A549 (cell line): ENCODE results near the gene SETBP1. TPM values are rescaled to one million over a fixed set of nuclear protein-coding genes. Genes with fewer than 3 reads are reported as not detected.

Experiments used
- ATAC-seq, 2 experiments: fragments of 200-7000 bp in 1 of 2; fragments of >200 bp in 1 of 2; cut with Nextera tagmentation in 1 of 2; cut with Tn5 transposase in 1 of 2; 3 replicates each; pipeline versions ENCODE4 v1.8.0 to v1.9.1; 2018 to 2020; ENCODE audit warnings: mild to moderate bottlenecking in 1 of 2, moderate library complexity in 1 of 2
- CTCF ChIA-PET: fragments of 300-600 bp; sonication (Branson Sonifier 250); formaldehyde crosslinking; extraction: SDS; loops from one replicate; lab custom pipeline; 2021; ENCODE audit warnings: antibody characterized with exemption, inconsistent platforms; lab: Yijun Ruan, JAX
- POLR2A ChIA-PET: fragments of 350-600 bp; formaldehyde crosslinking; extraction: SDS; loops from one replicate; lab custom pipeline; 2021; ENCODE audit warnings: antibody characterized with exemption, inconsistent platforms; lab: Yijun Ruan, JAX
- DNase-seq, 2 experiments: peaks; one replicate each; pipeline versions ENCODE4 v3.0.0 to v3.0.0-alpha.2; 2011 to 2016; ENCODE audit warnings: low read depth in 1 of 2, low spot score in 1 of 2
- FAIRE-seq: peaks from 2 replicates; lab custom pipeline; 2011; peaks lifted over from hg19 to GRCh38; lab: Jason Lieb, UNC
- H3K27ac ChIP-seq, 2 experiments: fragments of >200 bp; sonication (Bioruptor Twin); formaldehyde crosslinking; 3 replicates each; pipeline ENCODE4 v1.5.1; 2016 to 2017
- H3K4me1 ChIP-seq: fragments of >200 bp; sonication (Bioruptor Twin); formaldehyde crosslinking; 3 replicates; pipeline ENCODE4 v1.6.1; 2016
- H3K4me2 ChIP-seq: fragments of >200 bp; sonication (Bioruptor Twin); formaldehyde crosslinking; 3 replicates; pipeline ENCODE4 v1.6.1; 2016
- H3K4me3 ChIP-seq: fragments of >200 bp; sonication (Bioruptor Twin); formaldehyde crosslinking; 3 replicates; pipeline ENCODE4 v1.5.1; 2016
- H3K9me3 ChIP-seq: fragments of >200 bp; sonication (Bioruptor Twin); formaldehyde crosslinking; 3 replicates; pipeline ENCODE4 v1.6.1; 2016
- BHLHE40 ChIP-seq: IDR thresholded peaks from 2 replicates; pipeline ENCODE4 v1.6.1; 2012; ENCODE audit warnings: low read depth, low read length, inconsistent platforms
- CEBPB ChIP-seq, 2 experiments: fragments of >200 bp in 1 of 2; sonication (Bioruptor Twin) in 1 of 2; formaldehyde crosslinking in 1 of 2; IDR thresholded peaks; 2 replicates each; pipeline ENCODE4 v1.6.1; 2012 to 2016
- EHMT2 ChIP-seq: fragments of 200-600 bp; sonication (generic); IDR thresholded peaks from 2 replicates; pipeline ENCODE4 v1.6.1; 2016; ENCODE audit warnings: antibody characterized with exemption, low read depth, mild to moderate bottlenecking, moderate library complexity
- ESRRA ChIP-seq: fragments of 150-350 bp; IDR thresholded peaks from 2 replicates; pipeline ENCODE4 v1.6.1; 2014; ENCODE audit warnings: mild to moderate bottlenecking, low read length, borderline replicate concordance
- GATA3 ChIP-seq: IDR thresholded peaks from 2 replicates; pipeline ENCODE4 v1.6.1; 2012; ENCODE audit warnings: borderline replicate concordance
- HEYL ChIP-seq: fragments of 250-450 bp; sonication (Bioruptor Pico); IDR thresholded peaks from 2 replicates; pipeline ENCODE4 v1.8.0; 2021; ENCODE audit warnings: mild to moderate bottlenecking, moderate library complexity
- HOXA7 ChIP-seq: fragments of 250-450 bp; sonication (Bioruptor Pico); IDR thresholded peaks from 2 replicates; pipeline ENCODE4 v1.5.0; 2020; ENCODE audit warnings: mild to moderate bottlenecking, moderate library complexity
- HOXB13 ChIP-seq: fragments of 250-450 bp; sonication (Bioruptor Pico); IDR thresholded peaks from 2 replicates; pipeline ENCODE4 v1.5.0; 2020; ENCODE audit warnings: low read depth, mild to moderate bottlenecking, moderate library complexity
- HOXB5 ChIP-seq: fragments of 250-450 bp; sonication (Bioruptor Pico); IDR thresholded peaks from 2 replicates; pipeline ENCODE4 v1.5.0; 2020; ENCODE audit warnings: mild to moderate bottlenecking, moderate library complexity
- JUN ChIP-seq, 2 experiments: fragments of >200 bp; sonication (Bioruptor Twin); formaldehyde crosslinking; IDR thresholded peaks; 2 replicates in 1 of 2; 3 replicates in 1 of 2; pipeline ENCODE4 v1.6.1; 2016 to 2017
- KDM1A ChIP-seq: fragments of 200-600 bp; sonication (generic); IDR thresholded peaks from 2 replicates; pipeline ENCODE4 v1.6.1; 2016; ENCODE audit warnings: low read depth, mild to moderate bottlenecking
- MAZ ChIP-seq: fragments of 150-350 bp; IDR thresholded peaks from 2 replicates; pipeline ENCODE4 v1.6.1; 2014; ENCODE audit warnings: antibody characterized with exemption, low read depth, low read length, borderline replicate concordance
- NFE2L2 ChIP-seq: fragments of 150-350 bp; conservative IDR thresholded peaks from 2 replicates; pipeline ENCODE4 v1.6.1; 2014; ENCODE audit warnings: low read length
- NR3C1 ChIP-seq: fragments of >200 bp; sonication (Bioruptor Twin); formaldehyde crosslinking; IDR thresholded peaks from 3 replicates; pipeline ENCODE4 v1.6.1; 2017
- RAD21 ChIP-seq, 2 experiments: fragments of >200 bp in 1 of 2; sonication (Bioruptor Twin) in 1 of 2; formaldehyde crosslinking in 1 of 2; IDR thresholded peaks in 1 of 2; conservative IDR thresholded peaks in 1 of 2; 2 replicates in 1 of 2; 3 replicates in 1 of 2; pipeline ENCODE4 v1.6.1; 2012 to 2018; ENCODE audit warnings: inconsistent platforms in 1 of 2
- RARB ChIP-seq: fragments of 250-450 bp; sonication (Bioruptor Pico); IDR thresholded peaks from 2 replicates; pipeline ENCODE4 v1.8.0; 2021; ENCODE audit warnings: mild to moderate bottlenecking, moderate library complexity
- RFX5 ChIP-seq: fragments of 450-650 bp; IDR thresholded peaks from 2 replicates; pipeline ENCODE4 v1.7.1; 2014; ENCODE audit warnings: antibody characterized with exemption, mild to moderate bottlenecking, moderate library complexity
- SMC3 ChIP-seq: fragments of >200 bp; sonication (Bioruptor Twin); formaldehyde crosslinking; IDR thresholded peaks from 3 replicates; pipeline ENCODE4 v1.6.1; 2018; ENCODE audit warnings: inconsistent platforms
- TP53 ChIP-seq: fragments of 250-450 bp; sonication (Bioruptor Pico); IDR thresholded peaks from 2 replicates; pipeline ENCODE4 v1.5.0; 2021; ENCODE audit warnings: mild to moderate bottlenecking, moderate library complexity
- ZC3H11A ChIP-seq: fragments of 450-650 bp; IDR thresholded peaks from 2 replicates; pipeline ENCODE4 v1.6.1; 2014; ENCODE audit warnings: antibody characterized with exemption, mild to moderate bottlenecking
- ZFP36 ChIP-seq: fragments of 450-650 bp; IDR thresholded peaks from 2 replicates; pipeline ENCODE4 v1.6.1; 2014; ENCODE audit warnings: borderline replicate concordance; ENCODE audit not compliant: partially characterized antibody
- ZNF302 ChIP-seq: fragments of 250-450 bp; sonication (Bioruptor Pico); IDR thresholded peaks from 2 replicates; pipeline ENCODE4 v1.9.0; 2021; ENCODE audit warnings: inconsistent platforms, mild to moderate bottlenecking, moderate library complexity
- WGBS: methylation state at CpG from one replicate; pipeline ENCODE4 v1.1.6; 2017; ENCODE audit errors: missing lambda C conversion rate; 5-methylcytosine and 5-hydroxymethylcytosine counted together
- polyA plus RNA-seq, 4 experiments: library from polyadenylated mRNA; depleted of rRNA in 3 of 4; stranded (reverse); fragments of >200 nt; fragmentation: RNase III in 1 of 4; extraction: RNeasy Plus Mini Kit Qiagen cat#74134 plus additional on column Dnase treatment in 1 of 4; gene quantifications; 2 replicates in 3 of 4; 3 replicates in 1 of 4; pipeline ENCODE4 v1.2.3, GENCODE V29; 2011 to 2017
- TF ChIP-seq, protein P1 (sequence below): IDR thresholded peaks from 2 replicates; pipeline ENCODE4 v1.6.1; 2012
- TF ChIP-seq, protein P2 (sequence below): fragments of >200 bp; sonication (Bioruptor Twin); formaldehyde crosslinking; IDR thresholded peaks from 3 replicates; pipeline ENCODE4 v1.6.1; 2016
- TF ChIP-seq, protein P3 (sequence below): fragments of 150-350 bp; IDR thresholded peaks from 2 replicates; pipeline ENCODE4 v1.6.1; 2014; ENCODE audit warnings: low read depth, mild to moderate bottlenecking, low read length
- TF ChIP-seq, protein P4 (sequence below): fragments of 200-600 bp; sonication (generic); IDR thresholded peaks from 2 replicates; pipeline ENCODE4 v1.6.1; 2016; ENCODE audit warnings: antibody characterized with exemption, mild to moderate bottlenecking, moderate library complexity
- TF ChIP-seq, protein P5 (sequence below): IDR thresholded peaks from 2 replicates; pipeline ENCODE4 v1.6.1; 2012; ENCODE audit warnings: low read depth, borderline replicate concordance
- TF ChIP-seq, protein P6 (sequence below): fragments of >200 bp; sonication (Bioruptor Twin); formaldehyde crosslinking; IDR thresholded peaks from 3 replicates; pipeline ENCODE4 v1.5.1; 2016
- TF ChIP-seq, protein P7 (sequence below): fragments of >200 bp; sonication (Bioruptor Twin); formaldehyde crosslinking; IDR thresholded peaks from 2 replicates; pipeline ENCODE4 v1.6.1; 2016

SETBP1 gene
- polyA plus RNA-seq, 2 of the 4 experiments (the other 2 are of a cell fraction) = 0.50 to 1.9 TPM

DNA sequence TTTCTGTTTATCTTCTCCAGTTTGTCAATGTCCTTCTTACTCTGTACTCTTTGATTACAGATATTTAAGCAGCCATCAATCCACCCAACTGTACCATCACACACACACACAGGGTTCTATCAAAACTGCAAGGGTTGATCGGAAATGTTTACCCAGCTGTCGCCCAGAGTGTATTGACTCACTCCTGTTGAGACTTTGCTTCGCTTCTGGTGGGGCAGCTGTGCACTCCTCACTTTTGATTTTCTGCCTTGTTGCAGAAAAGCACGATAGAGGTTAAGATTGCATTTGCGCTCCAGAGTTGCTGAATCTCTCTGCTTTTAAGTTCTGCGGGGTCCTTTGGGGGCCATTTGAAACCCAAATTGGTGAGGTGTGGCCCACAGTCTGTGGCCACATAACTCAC is 216.2 kb downstream of the SETBP1 start:
- POLR2A ChIA-PET = no interaction called here
- no peak for ATAC-seq
- 74% methylated on average over 5 of the region's 6 CpGs for WGBS
- H3K4me3 ChIP-seq = no peak overlapping the region
- no peak for DNase-seq
- no peaks in the 10 kb centered on the region for H3K9me3 ChIP-seq
- FAIRE-seq = no peak
- CTCF ChIA-PET = no interaction called here
- no peaks in the 10 kb centered on the region for H3K4me1 ChIP-seq
- H3K27ac ChIP-seq = no peak overlapping the region
- H3K4me2 ChIP-seq = no peak overlapping the region
- TF ChIP-seq RFX5 (no peak), NFE2L2 (no peak), SMC3 (no peak), JUN (IDR thresholded peaks at IDR 0.05) (no peak), CEBPB (IDR thresholded peaks at IDR 0.05) (no peak), KDM1A (no peak), ZC3H11A (no peak), ZFP36 (no peak), BHLHE40 (no peak), NR3C1 (no peak), EHMT2 (no peak), TP53 (CRISPR knock-in tag) (no peak)
- TF ChIP-seq, protein P1, sequence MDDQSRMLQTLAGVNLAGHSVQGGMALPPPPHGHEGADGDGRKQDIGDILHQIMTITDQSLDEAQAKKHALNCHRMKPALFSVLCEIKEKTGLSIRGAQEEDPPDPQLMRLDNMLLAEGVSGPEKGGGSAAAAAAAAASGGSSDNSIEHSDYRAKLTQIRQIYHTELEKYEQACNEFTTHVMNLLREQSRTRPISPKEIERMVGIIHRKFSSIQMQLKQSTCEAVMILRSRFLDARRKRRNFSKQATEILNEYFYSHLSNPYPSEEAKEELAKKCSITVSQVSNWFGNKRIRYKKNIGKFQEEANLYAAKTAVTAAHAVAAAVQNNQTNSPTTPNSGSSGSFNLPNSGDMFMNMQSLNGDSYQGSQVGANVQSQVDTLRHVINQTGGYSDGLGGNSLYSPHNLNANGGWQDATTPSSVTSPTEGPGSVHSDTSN = no peak
- TF ChIP-seq, protein P2, sequence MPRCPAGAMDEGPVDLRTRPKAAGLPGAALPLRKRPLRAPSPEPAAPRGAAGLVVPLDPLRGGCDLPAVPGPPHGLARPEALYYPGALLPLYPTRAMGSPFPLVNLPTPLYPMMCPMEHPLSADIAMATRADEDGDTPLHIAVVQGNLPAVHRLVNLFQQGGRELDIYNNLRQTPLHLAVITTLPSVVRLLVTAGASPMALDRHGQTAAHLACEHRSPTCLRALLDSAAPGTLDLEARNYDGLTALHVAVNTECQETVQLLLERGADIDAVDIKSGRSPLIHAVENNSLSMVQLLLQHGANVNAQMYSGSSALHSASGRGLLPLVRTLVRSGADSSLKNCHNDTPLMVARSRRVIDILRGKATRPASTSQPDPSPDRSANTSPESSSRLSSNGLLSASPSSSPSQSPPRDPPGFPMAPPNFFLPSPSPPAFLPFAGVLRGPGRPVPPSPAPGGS = no peak

DNA sequence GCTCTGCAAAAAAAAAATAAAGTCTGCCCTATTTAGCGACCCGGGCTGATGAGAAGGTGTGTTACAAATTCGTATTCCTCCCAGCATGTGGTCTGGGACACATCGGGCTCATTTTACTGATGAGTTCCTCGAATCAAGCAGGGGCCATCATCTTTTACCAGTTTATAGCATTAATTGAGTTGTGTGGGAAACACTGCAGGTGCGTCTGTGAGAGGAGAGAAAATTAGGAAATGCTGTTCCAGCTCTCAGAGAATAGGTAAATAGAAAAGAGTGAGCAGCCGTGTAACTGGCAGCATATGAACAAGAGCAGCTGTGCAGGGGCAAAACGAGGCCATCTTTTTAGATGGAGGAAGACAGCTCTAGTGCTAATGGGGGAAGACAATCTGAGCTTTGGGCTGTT is 216.7 kb downstream of the SETBP1 start:
- no peak for FAIRE-seq
- POLR2A ChIA-PET = no interaction called here
- TF ChIP-seq, protein P3, sequence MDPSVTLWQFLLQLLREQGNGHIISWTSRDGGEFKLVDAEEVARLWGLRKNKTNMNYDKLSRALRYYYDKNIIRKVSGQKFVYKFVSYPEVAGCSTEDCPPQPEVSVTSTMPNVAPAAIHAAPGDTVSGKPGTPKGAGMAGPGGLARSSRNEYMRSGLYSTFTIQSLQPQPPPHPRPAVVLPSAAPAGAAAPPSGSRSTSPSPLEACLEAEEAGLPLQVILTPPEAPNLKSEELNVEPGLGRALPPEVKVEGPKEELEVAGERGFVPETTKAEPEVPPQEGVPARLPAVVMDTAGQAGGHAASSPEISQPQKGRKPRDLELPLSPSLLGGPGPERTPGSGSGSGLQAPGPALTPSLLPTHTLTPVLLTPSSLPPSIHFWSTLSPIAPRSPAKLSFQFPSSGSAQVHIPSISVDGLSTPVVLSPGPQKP = no peak
- TF ChIP-seq MAZ = no peak
- no peak for TF ChIP-seq GATA3
- TF ChIP-seq, protein P4, sequence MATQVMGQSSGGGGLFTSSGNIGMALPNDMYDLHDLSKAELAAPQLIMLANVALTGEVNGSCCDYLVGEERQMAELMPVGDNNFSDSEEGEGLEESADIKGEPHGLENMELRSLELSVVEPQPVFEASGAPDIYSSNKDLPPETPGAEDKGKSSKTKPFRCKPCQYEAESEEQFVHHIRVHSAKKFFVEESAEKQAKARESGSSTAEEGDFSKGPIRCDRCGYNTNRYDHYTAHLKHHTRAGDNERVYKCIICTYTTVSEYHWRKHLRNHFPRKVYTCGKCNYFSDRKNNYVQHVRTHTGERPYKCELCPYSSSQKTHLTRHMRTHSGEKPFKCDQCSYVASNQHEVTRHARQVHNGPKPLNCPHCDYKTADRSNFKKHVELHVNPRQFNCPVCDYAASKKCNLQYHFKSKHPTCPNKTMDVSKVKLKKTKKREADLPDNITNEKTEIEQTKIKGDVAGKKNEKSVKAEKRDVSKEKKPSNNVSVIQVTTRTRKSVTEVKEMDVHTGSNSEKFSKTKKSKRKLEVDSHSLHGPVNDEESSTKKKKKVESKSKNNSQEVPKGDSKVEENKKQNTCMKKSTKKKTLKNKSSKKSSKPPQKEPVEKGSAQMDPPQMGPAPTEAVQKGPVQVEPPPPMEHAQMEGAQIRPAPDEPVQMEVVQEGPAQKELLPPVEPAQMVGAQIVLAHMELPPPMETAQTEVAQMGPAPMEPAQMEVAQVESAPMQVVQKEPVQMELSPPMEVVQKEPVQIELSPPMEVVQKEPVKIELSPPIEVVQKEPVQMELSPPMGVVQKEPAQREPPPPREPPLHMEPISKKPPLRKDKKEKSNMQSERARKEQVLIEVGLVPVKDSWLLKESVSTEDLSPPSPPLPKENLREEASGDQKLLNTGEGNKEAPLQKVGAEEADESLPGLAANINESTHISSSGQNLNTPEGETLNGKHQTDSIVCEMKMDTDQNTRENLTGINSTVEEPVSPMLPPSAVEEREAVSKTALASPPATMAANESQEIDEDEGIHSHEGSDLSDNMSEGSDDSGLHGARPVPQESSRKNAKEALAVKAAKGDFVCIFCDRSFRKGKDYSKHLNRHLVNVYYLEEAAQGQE = no peak
- no peak for TF ChIP-seq ESRRA
- TF ChIP-seq, protein P5, sequence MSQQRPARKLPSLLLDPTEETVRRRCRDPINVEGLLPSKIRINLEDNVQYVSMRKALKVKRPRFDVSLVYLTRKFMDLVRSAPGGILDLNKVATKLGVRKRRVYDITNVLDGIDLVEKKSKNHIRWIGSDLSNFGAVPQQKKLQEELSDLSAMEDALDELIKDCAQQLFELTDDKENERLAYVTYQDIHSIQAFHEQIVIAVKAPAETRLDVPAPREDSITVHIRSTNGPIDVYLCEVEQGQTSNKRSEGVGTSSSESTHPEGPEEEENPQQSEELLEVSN = no peak
- TF ChIP-seq HOXA7 (CRISPR knock-in tag) = no peak
- TF ChIP-seq, protein P6, sequence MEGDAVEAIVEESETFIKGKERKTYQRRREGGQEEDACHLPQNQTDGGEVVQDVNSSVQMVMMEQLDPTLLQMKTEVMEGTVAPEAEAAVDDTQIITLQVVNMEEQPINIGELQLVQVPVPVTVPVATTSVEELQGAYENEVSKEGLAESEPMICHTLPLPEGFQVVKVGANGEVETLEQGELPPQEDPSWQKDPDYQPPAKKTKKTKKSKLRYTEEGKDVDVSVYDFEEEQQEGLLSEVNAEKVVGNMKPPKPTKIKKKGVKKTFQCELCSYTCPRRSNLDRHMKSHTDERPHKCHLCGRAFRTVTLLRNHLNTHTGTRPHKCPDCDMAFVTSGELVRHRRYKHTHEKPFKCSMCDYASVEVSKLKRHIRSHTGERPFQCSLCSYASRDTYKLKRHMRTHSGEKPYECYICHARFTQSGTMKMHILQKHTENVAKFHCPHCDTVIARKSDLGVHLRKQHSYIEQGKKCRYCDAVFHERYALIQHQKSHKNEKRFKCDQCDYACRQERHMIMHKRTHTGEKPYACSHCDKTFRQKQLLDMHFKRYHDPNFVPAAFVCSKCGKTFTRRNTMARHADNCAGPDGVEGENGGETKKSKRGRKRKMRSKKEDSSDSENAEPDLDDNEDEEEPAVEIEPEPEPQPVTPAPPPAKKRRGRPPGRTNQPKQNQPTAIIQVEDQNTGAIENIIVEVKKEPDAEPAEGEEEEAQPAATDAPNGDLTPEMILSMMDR = no peak
- TF ChIP-seq NR3C1 = no peak
- no peak for TF ChIP-seq EHMT2
- no peak for TF ChIP-seq HOXB13 (CRISPR knock-in tag)
- no peak for TF ChIP-seq HOXB5 (CRISPR knock-in tag)
- TF ChIP-seq, protein P7, sequence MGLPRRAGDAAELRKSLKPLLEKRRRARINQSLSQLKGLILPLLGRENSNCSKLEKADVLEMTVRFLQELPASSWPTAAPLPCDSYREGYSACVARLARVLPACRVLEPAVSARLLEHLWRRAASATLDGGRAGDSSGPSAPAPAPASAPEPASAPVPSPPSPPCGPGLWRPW = no peak
- TF ChIP-seq RAD21 (conservative IDR thresholded peaks at IDR 0.05 in 1 of 2, IDR thresholded peaks at IDR 0.05 in 1 of 2) = no peak
- no peak for TF ChIP-seq HEYL (CRISPR knock-in tag)
- no peak for TF ChIP-seq SMC3
- TF ChIP-seq ZNF302 (CRISPR knock-in tag) = no peak
- TF ChIP-seq RARB (CRISPR knock-in tag) = no peak
- TF ChIP-seq CEBPB (IDR thresholded peaks at IDR 0.05) = no peak

More for the DNA sequence above, 216.7 kb downstream of the SETBP1 start:
- no peak for ATAC-seq
- Histone ChIP-seq H3K4me3 (no peak overlapping the region), H3K27ac (no peak overlapping the region), H3K9me3 (no peaks in the 10 kb centered on the region), H3K4me1 (no peaks in the 10 kb centered on the region), H3K4me2 (no peak overlapping the region)
- DNase-seq = no peak
- WGBS = 61% methylated on average over 8 of the region's 8 CpGs
- CTCF ChIA-PET = no interaction called here
